Neuron (in vitro differentiated cells): ENCODE measurements around the gene CFTR.

Experiments used
- H2AFZ ChIP-seq: one replicate; pipeline ENCODE4 v1.6.1; 2013; ENCODE audit warnings: low read depth, mild to moderate bottlenecking, inconsistent platforms, low read length, moderate library complexity
- H3K27me3 ChIP-seq: one replicate; pipeline ENCODE4 v1.6.1; 2013; ENCODE audit warnings: low read length; ENCODE audit not compliant: insufficient read depth
- H3K36me3 ChIP-seq: one replicate; pipeline ENCODE4 v1.6.1; 2013; ENCODE audit warnings: low read length; ENCODE audit not compliant: insufficient read depth
- H3K4me1 ChIP-seq: one replicate; pipeline ENCODE4 v1.6.1; 2013; ENCODE audit warnings: low read length; ENCODE audit not compliant: insufficient read depth
- H3K4me3 ChIP-seq: 2 replicates; pipeline ENCODE4 v1.5.1; 2013; ENCODE audit warnings: mild to moderate bottlenecking, low read length, moderate library complexity
- H3K9me3 ChIP-seq: one replicate; pipeline ENCODE4 v1.6.1; 2013; ENCODE audit warnings: low read length

The CFTR gene

DNA sequence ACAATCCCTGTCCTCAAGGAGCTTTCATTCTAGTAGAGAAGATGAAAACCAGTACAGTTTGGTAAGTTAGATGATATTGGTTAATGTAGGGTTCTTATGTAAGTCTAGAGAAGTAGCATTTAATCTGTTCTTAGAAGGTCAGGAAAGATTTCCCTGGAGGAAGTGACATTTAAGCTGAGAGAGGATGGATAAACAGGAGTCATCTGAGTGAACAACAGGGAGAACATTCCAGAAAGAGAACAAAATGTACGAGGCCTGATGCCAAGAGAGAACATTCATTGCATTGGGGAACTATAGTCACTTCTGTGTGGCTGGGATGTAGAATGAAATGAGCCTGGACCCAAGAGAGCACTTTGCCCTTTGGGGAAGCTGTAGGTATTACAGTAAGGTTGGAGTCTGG, 88.0 kb downstream of the CFTR start:
- Histone ChIP-seq H3K4me3 (no peak overlapping the region), H3K27me3 (no peaks in the 10 kb centered on the region)

DNA sequence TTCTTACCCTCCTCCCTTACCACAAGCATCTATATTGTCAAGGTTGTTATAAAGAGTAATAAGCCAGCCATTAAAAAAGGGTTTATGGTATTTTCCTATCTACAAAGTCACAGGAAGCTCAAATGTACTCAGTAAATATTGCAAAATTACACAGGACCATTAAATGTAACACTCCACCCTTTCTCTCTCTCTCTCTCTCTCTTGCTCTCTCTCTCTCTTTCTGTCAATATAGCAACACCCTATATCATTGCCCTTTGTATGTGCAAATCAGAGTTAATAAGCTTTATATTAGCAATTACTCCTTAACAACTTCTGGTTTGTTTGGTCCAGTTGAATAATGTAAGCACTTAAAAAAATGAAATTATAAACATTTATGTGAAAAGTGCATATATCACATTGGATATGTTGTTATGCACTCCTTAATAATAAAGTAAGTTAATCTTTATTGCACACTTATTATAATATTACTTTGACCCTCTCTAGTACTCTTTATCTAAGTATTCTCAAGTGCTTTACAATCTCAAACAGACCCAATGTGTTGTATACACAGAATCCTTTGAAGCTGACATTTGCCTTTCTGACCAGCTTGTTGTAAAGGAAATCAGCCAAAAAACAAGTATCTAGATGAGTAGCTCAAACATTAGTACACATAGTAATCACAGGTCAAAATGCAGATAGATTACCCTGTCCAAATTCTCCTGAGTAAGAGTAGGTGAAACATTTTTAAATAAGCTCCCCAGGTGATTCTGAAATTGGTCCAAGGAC, 93.2 kb downstream of the CFTR start:
- Histone ChIP-seq H3K4me3 (no peak overlapping the region), H3K4me1 (no peaks in the 10 kb centered on the region), H3K36me3 (no peaks in the 10 kb centered on the region), H3K27me3 (no peaks in the 10 kb centered on the region), H2AFZ (no peak overlapping the region), H3K9me3 (no peaks in the 10 kb centered on the region)

More for the DNA sequence above, 88.0 kb downstream of the CFTR start:
- Histone ChIP-seq H3K9me3 (no peaks in the 10 kb centered on the region), H3K36me3 (no peaks in the 10 kb centered on the region), H3K4me1 (no peaks in the 10 kb centered on the region), H2AFZ (no peak overlapping the region)

DNA sequence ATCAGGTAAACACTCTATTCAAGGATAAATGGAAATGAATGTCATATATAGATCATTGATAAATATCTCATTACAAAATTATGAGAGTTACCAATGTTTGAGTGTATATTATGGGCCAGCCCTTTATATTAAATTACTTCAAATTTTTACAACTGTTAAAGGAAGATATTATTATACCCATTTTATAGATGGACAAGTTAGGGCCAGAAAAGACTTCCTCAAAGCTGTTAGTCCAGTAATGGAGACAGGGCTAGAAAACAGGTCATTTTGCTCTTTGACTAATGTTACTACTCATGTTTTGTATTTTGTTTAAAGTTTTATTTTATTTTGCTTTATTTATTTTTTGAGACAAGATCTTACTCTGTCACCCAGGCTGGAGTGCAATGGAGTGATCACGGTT, 101.6 kb downstream of the CFTR start:
- Histone ChIP-seq H3K4me3 (no peak overlapping the region), H3K36me3 (no peaks in the 10 kb centered on the region), H2AFZ (no peak overlapping the region), H3K9me3 (no peaks in the 10 kb centered on the region), H3K4me1 (no peaks in the 10 kb centered on the region), H3K27me3 (no peaks in the 10 kb centered on the region)

DNA sequence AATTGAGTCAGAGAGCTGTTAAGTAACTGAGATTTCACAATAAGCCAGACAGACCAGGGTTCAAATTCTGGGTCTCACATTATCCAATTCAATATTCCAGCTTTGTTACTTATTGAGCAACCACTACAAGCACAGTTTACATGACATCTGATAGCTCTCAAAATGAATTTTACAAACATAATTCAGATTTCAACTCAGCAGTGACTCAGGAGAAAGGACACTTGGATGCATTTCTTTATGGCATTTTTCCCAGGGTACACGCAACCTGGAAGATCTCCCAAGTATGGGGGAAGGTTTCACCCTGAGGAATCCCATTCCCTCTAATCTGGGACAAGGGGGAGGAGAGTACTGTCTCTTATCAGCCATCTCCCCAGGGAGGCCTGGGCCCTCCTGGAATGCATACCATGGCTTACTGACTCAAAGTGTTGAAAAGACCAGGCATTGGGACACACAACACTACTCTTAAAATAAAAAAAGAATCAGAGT, 102.4 kb downstream of the CFTR start:
- Histone ChIP-seq H2AFZ (no peak overlapping the region), H3K4me1 (no peaks in the 10 kb centered on the region), H3K9me3 (no peaks in the 10 kb centered on the region), H3K27me3 (no peaks in the 10 kb centered on the region), H3K4me3 (no peak overlapping the region), H3K36me3 (no peaks in the 10 kb centered on the region)

DNA sequence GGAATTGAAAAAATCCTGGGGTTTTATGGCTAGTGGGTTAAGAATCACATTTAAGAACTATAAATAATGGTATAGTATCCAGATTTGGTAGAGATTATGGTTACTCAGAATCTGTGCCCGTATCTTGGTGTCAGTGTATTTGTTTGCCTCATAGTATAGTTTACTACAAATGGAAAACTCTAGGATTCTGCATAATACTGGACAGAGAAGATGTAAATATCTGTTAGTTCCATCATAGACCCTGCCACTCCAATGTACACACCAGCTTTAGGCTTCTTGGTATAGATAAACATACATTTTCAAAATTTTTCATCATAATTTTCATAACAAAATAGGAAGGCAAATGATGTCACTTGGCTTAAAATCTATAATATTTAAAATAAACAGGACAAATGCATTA, 108.1 kb downstream of the CFTR start:
- Histone ChIP-seq H3K4me1 (no peaks in the 10 kb centered on the region), H3K9me3 (no peaks in the 10 kb centered on the region), H3K4me3 (no peak overlapping the region), H3K27me3 (no peaks in the 10 kb centered on the region), H2AFZ (no peak overlapping the region), H3K36me3 (no peaks in the 10 kb centered on the region)

DNA sequence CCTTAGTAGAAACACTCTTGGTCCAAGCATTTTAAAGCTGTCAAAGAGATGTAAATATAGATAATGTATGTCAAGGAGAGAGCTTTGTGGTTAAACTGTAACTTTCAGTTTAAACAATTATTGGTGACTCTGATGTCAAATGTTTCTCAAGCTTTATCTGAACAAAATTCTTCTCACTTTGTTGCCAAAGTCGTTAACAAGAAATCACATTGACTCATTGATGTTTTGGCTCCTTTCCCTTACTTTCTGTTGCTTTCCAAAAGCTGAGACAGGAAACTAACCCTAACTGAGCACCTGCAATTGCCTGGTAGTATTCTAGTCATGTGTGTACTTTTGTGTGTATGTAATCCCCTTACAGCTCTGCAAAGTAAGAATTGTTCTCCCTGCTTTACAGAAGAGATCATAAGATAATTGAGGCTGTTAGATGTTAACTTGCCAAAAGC, 108.5 kb downstream of the CFTR start:
- H3K4me1 ChIP-seq: no peaks in the 10 kb centered on the region
- no peak overlapping the region for H2AFZ ChIP-seq
- no peaks in the 10 kb centered on the region for H3K36me3 ChIP-seq
- H3K27me3 ChIP-seq: no peaks in the 10 kb centered on the region
- no peaks in the 10 kb centered on the region for H3K9me3 ChIP-seq
- H3K4me3 ChIP-seq: no peak overlapping the region

DNA sequence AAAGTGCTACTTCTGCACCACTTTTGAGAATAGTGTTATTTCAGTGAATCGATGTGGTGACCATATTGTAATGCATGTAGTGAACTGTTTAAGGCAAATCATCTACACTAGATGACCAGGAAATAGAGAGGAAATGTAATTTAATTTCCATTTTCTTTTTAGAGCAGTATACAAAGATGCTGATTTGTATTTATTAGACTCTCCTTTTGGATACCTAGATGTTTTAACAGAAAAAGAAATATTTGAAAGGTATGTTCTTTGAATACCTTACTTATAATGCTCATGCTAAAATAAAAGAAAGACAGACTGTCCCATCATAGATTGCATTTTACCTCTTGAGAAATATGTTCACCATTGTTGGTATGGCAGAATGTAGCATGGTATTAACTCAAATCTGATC, 110.4 kb downstream of the CFTR start:
- no peaks in the 10 kb centered on the region for H3K9me3 ChIP-seq
- H3K27me3 ChIP-seq: no peaks in the 10 kb centered on the region

DNA sequence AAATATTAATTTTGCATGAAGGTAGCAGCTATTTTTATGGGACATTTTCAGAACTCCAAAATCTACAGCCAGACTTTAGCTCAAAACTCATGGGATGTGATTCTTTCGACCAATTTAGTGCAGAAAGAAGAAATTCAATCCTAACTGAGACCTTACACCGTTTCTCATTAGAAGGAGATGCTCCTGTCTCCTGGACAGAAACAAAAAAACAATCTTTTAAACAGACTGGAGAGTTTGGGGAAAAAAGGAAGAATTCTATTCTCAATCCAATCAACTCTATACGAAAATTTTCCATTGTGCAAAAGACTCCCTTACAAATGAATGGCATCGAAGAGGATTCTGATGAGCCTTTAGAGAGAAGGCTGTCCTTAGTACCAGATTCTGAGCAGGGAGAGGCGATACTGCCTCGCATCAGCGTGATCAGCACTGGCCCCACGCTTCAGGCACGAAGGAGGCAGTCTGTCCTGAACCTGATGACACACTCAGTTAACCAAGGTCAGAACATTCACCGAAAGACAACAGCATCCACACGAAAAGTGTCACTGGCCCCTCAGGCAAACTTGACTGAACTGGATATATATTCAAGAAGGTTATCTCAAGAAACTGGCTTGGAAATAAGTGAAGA, 112.3 kb downstream of the CFTR start:
- no peak overlapping the region for H2AFZ ChIP-seq
- no peaks in the 10 kb centered on the region for H3K27me3 ChIP-seq
- H3K9me3 ChIP-seq: no peaks in the 10 kb centered on the region
- no peaks in the 10 kb centered on the region for H3K4me1 ChIP-seq
- no peaks in the 10 kb centered on the region for H3K36me3 ChIP-seq
- no peak overlapping the region for H3K4me3 ChIP-seq

More for the DNA sequence above, 110.4 kb downstream of the CFTR start:
- Histone ChIP-seq H2AFZ (no peak overlapping the region), H3K36me3 (no peaks in the 10 kb centered on the region), H3K4me1 (no peaks in the 10 kb centered on the region), H3K4me3 (no peak overlapping the region)

DNA sequence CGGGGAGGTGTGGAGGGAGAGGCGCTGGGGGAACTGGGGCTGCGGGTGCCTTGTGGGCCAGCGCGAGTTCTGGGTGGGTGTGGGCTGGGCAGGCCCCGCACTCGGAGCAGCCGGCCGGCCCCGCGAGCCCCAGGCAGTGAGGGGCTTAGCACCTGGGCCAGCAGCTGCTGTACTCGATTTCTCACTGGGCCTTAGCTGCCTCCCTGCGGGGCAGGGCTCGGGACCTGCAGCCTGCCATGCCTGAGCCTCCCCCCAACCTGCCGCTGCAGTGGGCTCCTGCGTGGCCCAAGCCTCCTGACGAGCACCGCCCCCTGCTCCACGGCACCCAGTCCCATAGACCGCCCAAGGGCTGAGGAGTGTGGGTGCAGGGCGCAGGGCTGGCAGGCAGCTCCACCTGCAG, 116.3 kb downstream of the CFTR start:
- peaks cover 4% of the 10 kb centered on the region for H3K4me1 ChIP-seq
- no peak overlapping the region for H3K4me3 ChIP-seq
- no peak overlapping the region for H2AFZ ChIP-seq
- no peaks in the 10 kb centered on the region for H3K36me3 ChIP-seq
- H3K9me3 ChIP-seq: no peaks in the 10 kb centered on the region
- H3K27me3 ChIP-seq: no peaks in the 10 kb centered on the region

DNA sequence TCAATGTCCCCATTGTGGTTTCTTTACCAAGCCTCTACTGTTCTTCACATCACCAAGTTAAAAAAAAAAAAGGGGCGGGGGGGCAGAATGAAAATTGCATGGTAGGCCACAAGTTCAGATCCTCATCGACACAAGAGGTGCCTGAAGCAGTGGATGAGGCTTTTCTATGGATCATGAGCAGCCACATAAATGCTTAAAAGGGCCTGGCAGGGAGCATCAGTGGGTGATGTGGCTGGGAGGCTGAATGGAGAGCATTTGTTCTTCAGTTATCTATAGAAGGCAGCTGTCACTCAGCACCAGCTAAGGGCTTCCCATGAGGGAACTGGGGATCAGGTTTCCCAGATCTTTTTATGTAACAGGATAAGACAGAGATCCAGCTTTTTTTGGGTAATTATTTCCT, 117.9 kb downstream of the CFTR start:
- Histone ChIP-seq H3K9me3 (no peaks in the 10 kb centered on the region), H3K4me1 (peaks cover 4% of the 10 kb centered on the region), H3K27me3 (no peaks in the 10 kb centered on the region), H3K4me3 (no peak overlapping the region), H2AFZ (peak overlapping the region; percentile 72), H3K36me3 (no peaks in the 10 kb centered on the region)

DNA sequence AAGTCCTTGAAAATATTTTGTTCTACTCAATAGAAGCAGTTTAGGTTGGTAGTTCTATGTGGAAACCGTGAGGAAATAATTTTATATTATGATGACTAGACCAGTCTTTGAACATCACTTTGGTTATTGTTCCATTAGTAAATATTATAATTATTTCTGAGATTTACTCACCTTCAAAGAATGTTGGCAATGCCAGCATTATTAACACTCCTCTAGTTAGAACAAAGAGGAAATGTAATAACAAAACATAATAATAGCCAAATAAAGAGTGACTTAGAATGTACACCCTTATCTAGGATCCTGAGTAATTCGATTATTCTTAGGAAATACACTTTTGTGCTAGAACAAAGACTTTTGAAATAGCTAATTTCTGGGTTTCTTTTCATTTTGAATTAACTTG, 121.1 kb downstream of the CFTR start:
- Histone ChIP-seq H2AFZ (no peak overlapping the region), H3K4me1 (peaks cover 4% of the 10 kb centered on the region), H3K36me3 (no peaks in the 10 kb centered on the region), H3K4me3 (no peak overlapping the region), H3K27me3 (no peaks in the 10 kb centered on the region), H3K9me3 (no peaks in the 10 kb centered on the region)

DNA sequence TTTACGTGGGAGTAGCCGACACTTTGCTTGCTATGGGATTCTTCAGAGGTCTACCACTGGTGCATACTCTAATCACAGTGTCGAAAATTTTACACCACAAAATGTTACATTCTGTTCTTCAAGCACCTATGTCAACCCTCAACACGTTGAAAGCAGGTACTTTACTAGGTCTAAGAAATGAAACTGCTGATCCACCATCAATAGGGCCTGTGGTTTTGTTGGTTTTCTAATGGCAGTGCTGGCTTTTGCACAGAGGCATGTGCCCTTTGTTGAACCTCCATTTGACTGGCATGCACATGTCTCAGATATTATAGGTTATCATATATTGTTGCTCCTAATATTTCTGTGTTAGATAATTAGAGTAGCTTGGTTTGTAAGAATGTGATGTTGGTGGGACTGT, 123.8 kb downstream of the CFTR start:
- no peak overlapping the region for H2AFZ ChIP-seq
- no peaks in the 10 kb centered on the region for H3K4me1 ChIP-seq
- H3K4me3 ChIP-seq: no peak overlapping the region
- H3K27me3 ChIP-seq: no peaks in the 10 kb centered on the region
- H3K9me3 ChIP-seq: no peaks in the 10 kb centered on the region
- no peaks in the 10 kb centered on the region for H3K36me3 ChIP-seq

DNA sequence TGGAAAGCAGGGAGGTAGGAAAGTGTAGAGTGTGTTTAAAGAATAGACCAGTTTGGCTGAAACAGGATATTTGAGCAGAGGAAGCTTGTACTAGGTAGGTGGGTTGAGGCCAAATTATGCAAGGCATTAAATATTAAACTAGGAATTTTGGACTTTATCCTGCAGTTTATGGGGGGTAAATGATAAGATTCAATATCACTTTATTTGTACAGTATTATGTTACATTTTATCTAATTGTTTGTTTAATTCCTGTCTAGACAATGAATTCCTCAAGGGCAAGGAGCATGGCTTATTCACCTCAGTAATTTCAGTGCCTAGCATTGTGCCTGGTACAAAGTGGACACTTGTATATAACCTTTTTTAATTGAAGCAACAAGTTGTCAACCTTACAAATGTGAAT, 125.9 kb downstream of the CFTR start:
- H3K27me3 ChIP-seq: no peaks in the 10 kb centered on the region
- H3K4me3 ChIP-seq: no peak overlapping the region
- no peaks in the 10 kb centered on the region for H3K9me3 ChIP-seq
- no peaks in the 10 kb centered on the region for H3K4me1 ChIP-seq
- H3K36me3 ChIP-seq: no peaks in the 10 kb centered on the region
- no peak overlapping the region for H2AFZ ChIP-seq
